ENCODE results near the gene HSF2BP. TPM values are rescaled to one million over a fixed set of nuclear protein-coding genes. Genes with fewer than 3 reads are reported as not detected.
"Not testable (repeated sequence)": the region's sequence is repeated elsewhere in the genome, so short reads cannot be mapped to it uniquely, and the experiment has no call there.

Gene HSF2BP
- total RNA-seq, 6 experiments from 2014 or later: 0.33 to 0.90 (median 0.59) TPM

GRCh38 chr21:43622796-43623195, 36.5 kb downstream of the HSF2BP start:
- TF ChIP-seq CTCF (IDR thresholded peaks at IDR 0.05): no peak
- peaks cover 12% of the 10 kb centered on the region for H3K27me3 Mint-ChIP-seq (ENCODE audit: insufficient read depth)
- no peak overlapping the region for H3K27ac Mint-ChIP-seq
- H3K36me3 Mint-ChIP-seq (ENCODE audit: low read depth): peaks cover 12% of the 10 kb centered on the region
- H3K4me3 Mint-ChIP-seq: no peak overlapping the region
- peaks cover 10% of the 10 kb centered on the region for H3K4me1 Mint-ChIP-seq (ENCODE audit: low read depth)
- DNase-seq: no peak
- peaks cover 16% of the 10 kb centered on the region for H3K9me3 Mint-ChIP-seq

- TF ChIP-seq CTCF (IDR thresholded peaks at IDR 0.05): no peak; the same call in 1 of the 2 replicates
- Mint-ChIP-seq H3K9me3 (peaks cover 16% of the 10 kb centered on the region), H3K36me3 (ENCODE audit: low read depth) (peaks cover 12% of the 10 kb centered on the region), H3K4me1 (ENCODE audit: low read depth) (no peaks in the 10 kb centered on the region), H3K27ac (no peak overlapping the region), H3K27me3 (ENCODE audit: insufficient read depth) (peaks cover 12% of the 10 kb centered on the region), H3K4me3 (no peak overlapping the region)
- no peak for DNase-seq
Measured at GRCh38 chr21:43619856-43620255, 39.4 kb downstream of the HSF2BP start.

GRCh38 chr21:43619344-43619743, 39.9 kb downstream of the HSF2BP start:
- H3K4me3 Mint-ChIP-seq: no peak overlapping the region

GRCh38 chr21:43618940-43619339, 40.3 kb downstream of the HSF2BP start:
- Mint-ChIP-seq H3K36me3 (ENCODE audit: low read depth) (peaks cover 12% of the 10 kb centered on the region), H3K4me1 (ENCODE audit: low read depth) (peaks cover 2% of the 10 kb centered on the region), H3K9me3 (peaks cover 16% of the 10 kb centered on the region), H3K27me3 (ENCODE audit: insufficient read depth) (peaks cover 12% of the 10 kb centered on the region), H3K4me3 (no peak overlapping the region), H3K27ac (no peak overlapping the region)
- no peak for TF ChIP-seq CTCF (IDR thresholded peaks at IDR 0.05)
- no peak for DNase-seq

More at GRCh38 chr21:43619344-43619743, 39.9 kb downstream of the HSF2BP start:
- TF ChIP-seq CTCF (IDR thresholded peaks at IDR 0.05): no peak
- Mint-ChIP-seq H3K27me3 (ENCODE audit: insufficient read depth) (peaks cover 12% of the 10 kb centered on the region), H3K4me1 (ENCODE audit: low read depth) (no peaks in the 10 kb centered on the region), H3K36me3 (ENCODE audit: low read depth) (peaks cover 12% of the 10 kb centered on the region), H3K27ac (no peak overlapping the region), H3K9me3 (peaks cover 16% of the 10 kb centered on the region)
- DNase-seq: no peak

GRCh38 chr21:43616861-43617260, 42.4 kb downstream of the HSF2BP start:
- not testable (repeated sequence) for DNase-seq, H3K27ac Mint-ChIP-seq
- peaks cover 16% of the 10 kb centered on the region for H3K9me3 Mint-ChIP-seq

GRCh38 chr21:43614839-43615238, 44.4 kb downstream of the HSF2BP start:
- no peak for TF ChIP-seq CTCF (IDR thresholded peaks at IDR 0.05)
- Mint-ChIP-seq H3K27me3 (ENCODE audit: insufficient read depth) (no peaks in the 10 kb centered on the region), H3K9me3 (peaks cover 6% of the 10 kb centered on the region), H3K4me1 (ENCODE audit: low read depth) (peaks cover 22% of the 10 kb centered on the region), H3K36me3 (ENCODE audit: low read depth) (peaks cover 2% of the 10 kb centered on the region), H3K4me3 (no peak overlapping the region), H3K27ac (no peak overlapping the region)
- DNase-seq: no peak

More at GRCh38 chr21:43616861-43617260, 42.4 kb downstream of the HSF2BP start:
- not testable (repeated sequence) for H3K27me3 Mint-ChIP-seq (ENCODE audit: insufficient read depth); H3K4me3 Mint-ChIP-seq
- Mint-ChIP-seq H3K4me1 (ENCODE audit: low read depth) (peaks cover 14% of the 10 kb centered on the region), H3K36me3 (ENCODE audit: low read depth) (peaks cover 12% of the 10 kb centered on the region)

Data from HFFc6 (cell line).